H4 (cell line): ENCODE data around the gene CLDN19. TPM values are rescaled to one million over a fixed set of nuclear protein-coding genes. Genes with fewer than 3 reads are reported as not detected.
"Not testable (repeated sequence)": the region's sequence is repeated elsewhere in the genome, so short reads cannot be mapped to it uniquely, and the experiment has no call there.

Experiments used
- DNase-seq: peaks from one replicate; pipeline ENCODE4 v3.0.0-alpha.2; 2015; ENCODE audit warnings: low spot score
- total RNA-seq: library from RNA; depleted of rRNA; stranded (reverse); fragments of >200 nt; shearing (Covaris generic); gene quantifications from 2 replicates; pipeline ENCODE4 v1.2.3, GENCODE V29; 2014

CLDN19 gene
- total RNA-seq, 1 experiment from 2014 or later: not detected

- DNase-seq: no peak
Observed at GRCh38 chr1:42761567-42761966, 21.5 kb upstream of the CLDN19 start.

GRCh38 chr1:42759114-42759513, 19.1 kb upstream of the CLDN19 start:
- no peak for DNase-seq

GRCh38 chr1:42758641-42759040, 18.6 kb upstream of the CLDN19 start:
- no peak for DNase-seq

- no peak for DNase-seq
Observed at GRCh38 chr1:42757892-42758275, 17.8 kb upstream of the CLDN19 start.

- DNase-seq: peak; percentile 76
Observed at GRCh38 chr1:42756956-42757891, 17.2 kb upstream of the CLDN19 start.

GRCh38 chr1:42753070-42753469, 13.0 kb upstream of the CLDN19 start:
- no peak for DNase-seq

- no peak for DNase-seq
Observed at GRCh38 chr1:42752284-42752683, 12.2 kb upstream of the CLDN19 start.

GRCh38 chr1:42751511-42752070, 11.6 kb upstream of the CLDN19 start:
- DNase-seq: not testable (repeated sequence)

GRCh38 chr1:42750041-42750440, 10.0 kb upstream of the CLDN19 start:
- peak; percentile 12 for DNase-seq

GRCh38 chr1:42748461-42749410, 8.7 kb upstream of the CLDN19 start:
- DNase-seq: no peak

GRCh38 chr1:42748021-42748420, 8.0 kb upstream of the CLDN19 start:
- no peak for DNase-seq

- DNase-seq: no peak
Observed at GRCh38 chr1:42747125-42747524, 7.1 kb upstream of the CLDN19 start.

GRCh38 chr1:42746436-42747105, 6.5 kb upstream of the CLDN19 start:
- DNase-seq: no peak

GRCh38 chr1:42745851-42746250, 5.8 kb upstream of the CLDN19 start:
- DNase-seq: no peak

GRCh38 chr1:42744148-42744413, 4.0 kb upstream of the CLDN19 start:
- DNase-seq: no peak

- no peak for DNase-seq
Observed at GRCh38 chr1:42743317-42744147, 3.5 kb upstream of the CLDN19 start.

- no peak for DNase-seq
Observed at GRCh38 chr1:42742617-42743316, 2.7 kb upstream of the CLDN19 start.

GRCh38 chr1:42742141-42742540, 2.1 kb upstream of the CLDN19 start:
- no peak for DNase-seq

GRCh38 chr1:42741706-42742105, 1.7 kb upstream of the CLDN19 start:
- DNase-seq: no peak

GRCh38 chr1:42740851-42741580, 980 bp upstream of the CLDN19 start:
- DNase-seq: no peak
